ENCODE data around the gene MGLL.

The MGLL gene

DNA sequence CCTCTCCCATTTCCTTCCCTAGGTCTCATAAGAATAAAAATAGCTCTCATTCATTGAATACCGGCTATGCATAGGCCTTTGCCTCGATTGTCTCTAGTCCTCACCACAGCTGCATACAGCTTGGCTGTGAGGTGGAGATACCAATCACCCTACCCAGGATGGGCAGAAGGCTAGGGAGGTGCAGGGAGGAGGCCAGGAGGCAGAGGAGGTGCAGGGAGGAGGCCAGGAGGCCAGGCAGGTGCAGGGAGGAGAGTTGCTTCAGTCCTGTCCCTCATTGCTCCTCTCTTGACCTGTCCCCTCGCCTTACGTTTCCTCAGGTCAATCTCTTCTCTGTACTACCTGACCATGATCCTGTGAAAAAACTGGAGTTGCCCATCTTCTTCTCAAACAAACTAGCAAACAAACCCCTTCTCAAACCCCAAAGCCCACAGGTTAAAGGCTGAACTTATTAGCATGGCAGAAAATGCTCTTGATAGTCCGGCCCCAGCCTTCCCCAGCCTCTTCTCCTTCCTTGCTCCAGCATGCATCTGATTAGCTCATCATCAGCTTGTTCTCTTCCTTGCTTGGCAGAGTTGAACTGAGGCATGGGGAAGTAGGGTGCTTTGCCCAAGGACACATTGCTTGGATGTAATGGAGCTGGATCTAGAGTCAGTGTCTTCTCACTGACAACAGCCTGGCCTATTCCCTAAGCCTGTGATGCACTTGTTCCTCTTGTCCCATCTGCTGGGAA is 177.5 kb downstream of the MGLL start:
- DNase-seq, result no peak

DNA sequence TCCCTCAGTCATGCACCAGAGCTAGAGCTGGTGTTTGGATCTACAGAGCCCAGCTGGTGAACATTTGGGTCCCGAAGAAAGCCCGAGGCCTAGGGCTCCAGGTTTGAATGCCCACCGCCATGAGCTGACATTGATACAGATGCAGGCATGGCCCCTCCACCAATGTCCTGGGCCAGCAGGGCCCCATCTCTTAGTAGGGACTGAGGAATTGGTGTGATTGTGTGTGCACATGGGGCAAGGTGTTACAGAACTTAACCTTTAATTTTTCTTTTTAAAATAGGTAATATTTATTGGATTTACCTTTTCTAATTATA is 182.3 kb downstream of the MGLL start:
- DNase-seq, result no peak

DNA sequence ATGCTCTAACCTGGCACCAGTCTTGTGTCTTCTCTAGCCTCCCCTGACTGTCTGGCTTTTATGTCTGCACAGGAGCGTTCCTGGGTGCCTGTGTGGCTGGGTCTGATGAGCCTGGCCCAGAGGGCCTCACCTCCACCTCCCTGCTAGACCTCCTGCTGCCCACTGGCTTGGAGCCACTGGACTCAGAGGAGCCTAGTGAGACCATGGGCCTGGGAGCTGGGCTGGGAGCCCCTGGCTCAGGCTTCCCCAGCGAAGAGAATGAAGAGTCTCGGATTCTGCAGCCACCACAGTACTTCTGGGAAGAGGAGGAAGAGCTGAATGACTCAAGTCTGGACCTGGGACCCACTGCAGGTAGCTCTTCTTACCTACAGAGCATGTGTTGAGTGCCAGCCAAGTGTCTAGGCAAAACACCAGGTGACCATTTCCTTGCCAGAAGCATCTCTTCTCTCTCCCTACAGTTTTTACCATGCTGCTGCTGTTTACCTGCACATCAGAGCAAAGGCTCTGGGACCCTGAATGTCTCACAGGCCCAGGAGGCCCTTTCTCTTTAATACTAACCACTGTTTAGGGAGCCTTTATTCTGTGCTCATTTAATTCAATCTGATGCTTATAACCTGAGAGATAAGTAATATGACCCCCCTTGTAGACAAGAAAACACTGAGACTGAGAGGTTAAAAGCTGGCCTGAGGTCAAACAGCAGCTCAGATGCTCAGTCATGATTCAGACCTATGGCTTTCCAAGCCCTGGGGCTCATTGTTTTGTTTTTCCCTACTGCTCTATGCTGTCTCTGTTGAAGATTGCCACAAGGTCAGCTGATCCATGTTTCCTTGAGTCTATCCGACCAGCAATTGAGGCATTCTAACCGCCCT is 182.9 kb downstream of the MGLL start:
- no peak for DNase-seq
